ENCODE results near the gene APBB1.

APBB1 gene

GRCh38 chr11:6391537-6392134 lies 27.3 kb downstream of the APBB1 start:
- DNase-seq (ENCODE audit: low spot score), result no peak

- no peak for DNase-seq (ENCODE audit: low spot score)
Measured at GRCh38 chr11:6390718-6391469, 28.0 kb downstream of the APBB1 start.

- DNase-seq (ENCODE audit: low spot score), result peak; percentile 90
Measured at GRCh38 chr11:6389905-6390717, 28.8 kb downstream of the APBB1 start, which contains the start of gene SMPD1. Gene SMPD1, plus strand, starts transcription at chr11:6390474. Its CDS starts 125 bp downstream, at chr11:6390599.

GRCh38 chr11:6388748-6389147 lies 30.1 kb downstream of the APBB1 start:
- no peak for DNase-seq (ENCODE audit: low spot score)

- no peak for DNase-seq (ENCODE audit: low spot score)
Measured at GRCh38 chr11:6387811-6388599, 30.9 kb downstream of the APBB1 start.

- DNase-seq (ENCODE audit: low spot score), result no peak
Measured at GRCh38 chr11:6385046-6385777, 33.7 kb downstream of the APBB1 start.

GRCh38 chr11:6378640-6378989 lies 40.3 kb downstream of the APBB1 start:
- no peak for DNase-seq (ENCODE audit: low spot score)

GRCh38 chr11:6377902-6378639 lies 40.8 kb downstream of the APBB1 start:
- DNase-seq (ENCODE audit: low spot score), result peak; percentile 9

- no peak for DNase-seq (ENCODE audit: low spot score)
Measured at GRCh38 chr11:6371825-6372224, 47.1 kb downstream of the APBB1 start.

GRCh38 chr11:6365659-6366058 lies 53.2 kb downstream of the APBB1 start:
- no peak for DNase-seq (ENCODE audit: low spot score)

GRCh38 chr11:6362873-6363678 lies 55.8 kb downstream of the APBB1 start:
- DNase-seq (ENCODE audit: low spot score), result peak; percentile 77

- no peak for DNase-seq (ENCODE audit: low spot score)
Measured at GRCh38 chr11:6362185-6362872, 56.6 kb downstream of the APBB1 start.

- no peak for DNase-seq (ENCODE audit: low spot score)
Measured at GRCh38 chr11:6360183-6360582, 58.7 kb downstream of the APBB1 start.

- DNase-seq (ENCODE audit: low spot score), result no peak
Measured at GRCh38 chr11:6357222-6357621, 61.7 kb downstream of the APBB1 start.

- no peak for DNase-seq (ENCODE audit: low spot score)
Measured at GRCh38 chr11:6356503-6357055, 62.3 kb downstream of the APBB1 start.

- no peak for DNase-seq (ENCODE audit: low spot score)
Measured at GRCh38 chr11:6354651-6355485, 64.0 kb downstream of the APBB1 start.

GRCh38 chr11:6353367-6353987 lies 65.4 kb downstream of the APBB1 start:
- peak; percentile 81 for DNase-seq (ENCODE audit: low spot score)
